ENCODE data around the gene ZC3H7B. TPM values are rescaled to one million over a fixed set of nuclear protein-coding genes. Genes with fewer than 3 reads are reported as not detected.

The ZC3H7B gene
- polyA plus RNA-seq, 1 donor (not counting 4 experiments of a cell fraction or from before 2014, with no cell fraction given): 24.2 TPM

- no peak for DNase-seq (ENCODE audit: low read depth, low spot score)
- Histone ChIP-seq H3K4me1 (ENCODE audit: control insufficient read depth, extremely low read depth, insufficient read depth, low read length) (no peaks in the 10 kb centered on the region), H2AFZ (ENCODE audit: control insufficient read depth, low read length) (no peak overlapping the region), H3K9ac (ENCODE audit: control insufficient read depth, extremely low read depth, insufficient read depth, low read length) (no peak overlapping the region), H3K27me3 (ENCODE audit: control insufficient read depth, extremely low read depth, insufficient read depth, low read length) (no peaks in the 10 kb centered on the region), H3K4me2 (ENCODE audit: control insufficient read depth, extremely low read depth, insufficient read depth, low read depth, low read length) (no peak overlapping the region), H3K9me3 (ENCODE audit: control insufficient read depth, low read depth, low read length) (no peaks in the 10 kb centered on the region), H3K27ac (ENCODE audit: control insufficient read depth, insufficient read depth, low read length) (no peak overlapping the region), H4K20me1 (ENCODE audit: control insufficient read depth, extremely low read depth, insufficient read depth, low read length) (no peaks in the 10 kb centered on the region), H3K9me1 (ENCODE audit: control insufficient read depth, extremely low read depth, insufficient read depth, low read length) (no peaks in the 10 kb centered on the region), H3K36me3 (ENCODE audit: control insufficient read depth in 2 of 2, extremely low read depth in 1 of 2, insufficient read depth in 2 of 2, low read length in 2 of 2) (peaks cover 7 to 9% of the 10 kb centered on the region in 2 experiments), H3K79me2 (ENCODE audit: control insufficient read depth, insufficient read depth, low read length) (no peaks in the 10 kb centered on the region), H3K4me3 (ENCODE audit: control insufficient read depth in 2 of 3, extremely low read depth in 1 of 3, insufficient read depth in 2 of 3, low read depth in 1 of 3, low read length in 3 of 3) (no peak overlapping the region)
- dilution Hi-C loops (cut with MboI; ENCODE audit: extremely low pct_ligation_motif_present, low sequenced_read_pairs): no loop called here
- no peak for FAIRE-seq
- no peak for TF ChIP-seq EZH2 (IDR thresholded peaks at IDR 0.05; ENCODE audit: low read length)
- no peak for TF ChIP-seq CTCF (optimal IDR thresholded peaks at IDR 0.05 in 1 of 3, IDR thresholded peaks at IDR 0.05 in 1 of 3, conservative IDR thresholded peaks at IDR 0.05 in 1 of 3; ENCODE audit: extremely low read depth in 1 of 3, insufficient read depth in 2 of 3, low read length in 3 of 3)
Observed at GRCh38 chr22:41394012-41394356, 92.7 kb downstream of the ZC3H7B start.

DNA sequence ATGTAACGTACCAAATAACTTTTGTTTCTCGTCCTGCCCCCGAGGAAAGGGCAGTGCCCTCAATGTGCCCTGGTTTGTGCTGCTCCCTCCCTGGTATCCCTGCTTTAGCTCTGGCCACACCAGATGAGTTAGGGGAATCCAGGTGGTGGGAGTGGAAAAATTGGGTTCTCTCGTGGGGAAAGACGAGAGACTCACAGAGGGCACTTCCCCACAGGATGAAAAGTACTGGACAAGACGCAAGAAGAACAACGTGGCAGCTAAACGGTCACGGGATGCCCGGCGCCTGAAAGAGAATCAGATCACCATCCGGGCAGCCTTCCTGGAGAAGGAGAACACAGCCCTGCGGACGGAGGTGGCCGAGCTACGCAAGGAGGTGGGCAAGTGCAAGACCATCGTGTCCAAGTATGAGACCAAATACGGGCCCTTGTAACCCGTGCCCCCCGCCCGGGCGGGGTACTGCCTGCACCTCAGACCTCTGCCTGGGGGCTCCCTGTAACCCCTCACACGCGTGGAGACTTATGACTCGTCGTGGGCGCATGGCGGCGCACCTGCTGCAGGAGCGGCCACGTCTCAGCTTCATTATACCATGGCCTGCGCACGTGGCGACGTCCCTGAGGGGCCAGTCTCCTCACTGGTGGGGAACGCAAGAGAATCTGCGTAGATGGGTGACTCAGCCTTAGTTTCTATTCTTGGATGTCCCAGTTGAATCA lies 94.4 kb downstream of the ZC3H7B start:
- no peaks in the 10 kb centered on the region for H3K9me3 ChIP-seq (ENCODE audit: control insufficient read depth, low read depth, low read length)
- no peak overlapping the region for H3K4me2 ChIP-seq (ENCODE audit: control insufficient read depth, extremely low read depth, insufficient read depth, low read depth, low read length)
- dilution Hi-C loops (cut with MboI; ENCODE audit: extremely low pct_ligation_motif_present, low sequenced_read_pairs): no loop called here
- H3K36me3 ChIP-seq (ENCODE audit: control insufficient read depth in 2 of 2, extremely low read depth in 1 of 2, insufficient read depth in 2 of 2, low read length in 2 of 2): peaks cover 7 to 9% of the 10 kb centered on the region in 2 experiments
- no peaks in the 10 kb centered on the region for H3K79me2 ChIP-seq (ENCODE audit: control insufficient read depth, insufficient read depth, low read length)
- H3K27me3 ChIP-seq (ENCODE audit: control insufficient read depth, extremely low read depth, insufficient read depth, low read length): no peaks in the 10 kb centered on the region
- H2AFZ ChIP-seq (ENCODE audit: control insufficient read depth, low read length): no peak overlapping the region
- no peak for FAIRE-seq
- no peaks in the 10 kb centered on the region for H3K4me1 ChIP-seq (ENCODE audit: control insufficient read depth, extremely low read depth, insufficient read depth, low read length)
- H3K9ac ChIP-seq (ENCODE audit: control insufficient read depth, extremely low read depth, insufficient read depth, low read length): no peak overlapping the region
- no peak overlapping the region for H3K4me3 ChIP-seq (ENCODE audit: control insufficient read depth in 2 of 3, extremely low read depth in 1 of 3, insufficient read depth in 2 of 3, low read depth in 1 of 3, low read length in 3 of 3)
- H4K20me1 ChIP-seq (ENCODE audit: control insufficient read depth, extremely low read depth, insufficient read depth, low read length): no peaks in the 10 kb centered on the region
- TF ChIP-seq CTCF (optimal IDR thresholded peaks at IDR 0.05 in 1 of 3, IDR thresholded peaks at IDR 0.05 in 1 of 3, conservative IDR thresholded peaks at IDR 0.05 in 1 of 3; ENCODE audit: extremely low read depth in 1 of 3, insufficient read depth in 2 of 3, low read length in 3 of 3): no peak
- TF ChIP-seq EZH2 (IDR thresholded peaks at IDR 0.05; ENCODE audit: low read length): no peak
- no peak for DNase-seq (ENCODE audit: low read depth, low spot score)
- no peak overlapping the region for H3K27ac ChIP-seq (ENCODE audit: control insufficient read depth, insufficient read depth, low read length)
- no peaks in the 10 kb centered on the region for H3K9me1 ChIP-seq (ENCODE audit: control insufficient read depth, extremely low read depth, insufficient read depth, low read length)

All from keratinocyte (primary cell).